ENCODE data around the gene UBE3D.

Gene UBE3D

GRCh38 chr6:82996156-82996555, 69.5 kb downstream of the UBE3D start (continued):
- no peak for TF ChIP-seq ZSCAN4 (tag by site-specific recombination; IDR thresholded peaks at IDR 0.05)
- TF ChIP-seq ZNF660 (tag by site-specific recombination; IDR thresholded peaks at IDR 0.05), result no peak
- TF ChIP-seq ZNF624 (tag by site-specific recombination; IDR thresholded peaks at IDR 0.05), result no peak
- no peak for TF ChIP-seq KLF16 (tag by site-specific recombination; IDR thresholded peaks at IDR 0.05)
- peak; percentile 45 for TF ChIP-seq ZNF654 (tag by site-specific recombination; IDR thresholded peaks at IDR 0.05; ENCODE audit: low read depth)
- TF ChIP-seq MZF1 (tag by site-specific recombination; IDR thresholded peaks at IDR 0.05; ENCODE audit: borderline replicate concordance), result peak; percentile 28; the same call in 1 of the 2 replicates
- TF ChIP-seq ZNF830 (tag by site-specific recombination; IDR thresholded peaks at IDR 0.05; ENCODE audit: low read depth), result no peak
- TF ChIP-seq ZNF214 (tag by site-specific recombination; IDR thresholded peaks at IDR 0.05; ENCODE audit: borderline replicate concordance), result no peak; the same call in 1 of the 2 replicates
- TF ChIP-seq ZNF23 (tag by site-specific recombination; IDR thresholded peaks at IDR 0.05; ENCODE audit: borderline replicate concordance), result no peak
- no peak for TF ChIP-seq ZNF2 (tag by site-specific recombination; IDR thresholded peaks at IDR 0.05)
- TF ChIP-seq ZNF398 (tag by site-specific recombination; IDR thresholded peaks at IDR 0.05), result no peak
- TF ChIP-seq ZIC2 (tag by site-specific recombination; IDR thresholded peaks at IDR 0.05), result no peak
- no peak for TF ChIP-seq PBX3 (CRISPR knock-in tag; IDR thresholded peaks at IDR 0.05)
- TF ChIP-seq ZNF266 (tag by site-specific recombination; IDR thresholded peaks at IDR 0.05; ENCODE audit: low read depth), result peak; percentile 94
- peak; percentile 81 for TF ChIP-seq REST (tag by site-specific recombination; IDR thresholded peaks at IDR 0.05)
- peak; percentile 52; the same call in 1 of the 2 replicates for TF ChIP-seq ZBTB21 (tag by site-specific recombination; IDR thresholded peaks at IDR 0.05)
- TF ChIP-seq TSHZ1 (tag by site-specific recombination; IDR thresholded peaks at IDR 0.05; ENCODE audit: borderline replicate concordance), result no peak
- TF ChIP-seq ZNF391 (tag by site-specific recombination; IDR thresholded peaks at IDR 0.05; ENCODE audit: borderline replicate concordance, low read depth), result no peak
- no peak for TF ChIP-seq ZNF423 (tag by site-specific recombination; IDR thresholded peaks at IDR 0.05)
- TF ChIP-seq PRDM2 (tag by site-specific recombination; IDR thresholded peaks at IDR 0.05; ENCODE audit: borderline replicate concordance), result no peak
- TF ChIP-seq ZNF580 (tag by site-specific recombination; IDR thresholded peaks at IDR 0.05), result 0 out of 2 replicates have a peak, but pooled peaks have one; percentile 68
- peak; percentile 64; the same call in 1 of the 2 replicates for TF ChIP-seq ZNF664 (tag by site-specific recombination; IDR thresholded peaks at IDR 0.05)

Measured in HEK293 (cell line).